Adrenal gland (tissue), 5 donors: Measurements from ENCODE around the gene KDM4C.

Source experiments
- CTCF ChIP-seq, 6 experiments: fragments of 450-650 bp in 4 of 6; fragments of 200-600 bp in 2 of 6; sonication (generic) in 1 of 6; IDR thresholded peaks; 1 replicate in 5 of 6; 2 replicates in 1 of 6; pipeline versions ENCODE4 v1.5.1 to v1.8.0; 2016 to 2021; ENCODE audit warnings: antibody characterized with exemption in 6 of 6, mild to moderate bottlenecking in 2 of 6, moderate library complexity in 1 of 6
- POLR2A ChIP-seq, 2 donors: fragments of 450-650 bp; IDR thresholded peaks; one replicate each; pipeline ENCODE4 v1.6.1; 2017; ENCODE audit warnings: antibody characterized with exemption in 2 of 2, mild to moderate bottlenecking in 2 of 2, moderate library complexity in 1 of 2
- donor health status: DM: no; HTN: no; CAD: no.

GRCh38 chr9:6842584-6842947 is 84.8 kb downstream of the KDM4C start:
- no peak for TF ChIP-seq CTCF (IDR thresholded peaks at IDR 0.05)
- no peak for TF ChIP-seq POLR2A (IDR thresholded peaks at IDR 0.05)
